HG03097 (cell line): ENCODE results near the gene ARID1A.
"Not testable (repeated sequence)": the region's sequence is repeated elsewhere in the genome, so short reads cannot be mapped to it uniquely, and the experiment has no call there.

Source experiments
- ATAC-seq: cut with Tn5 transposase; IDR thresholded peaks from one replicate; pipeline ENCODE4 v1.9.1; 2021; ENCODE audit not compliant: unreplicated experiment, low FRiP score

Gene ARID1A

DNA sequence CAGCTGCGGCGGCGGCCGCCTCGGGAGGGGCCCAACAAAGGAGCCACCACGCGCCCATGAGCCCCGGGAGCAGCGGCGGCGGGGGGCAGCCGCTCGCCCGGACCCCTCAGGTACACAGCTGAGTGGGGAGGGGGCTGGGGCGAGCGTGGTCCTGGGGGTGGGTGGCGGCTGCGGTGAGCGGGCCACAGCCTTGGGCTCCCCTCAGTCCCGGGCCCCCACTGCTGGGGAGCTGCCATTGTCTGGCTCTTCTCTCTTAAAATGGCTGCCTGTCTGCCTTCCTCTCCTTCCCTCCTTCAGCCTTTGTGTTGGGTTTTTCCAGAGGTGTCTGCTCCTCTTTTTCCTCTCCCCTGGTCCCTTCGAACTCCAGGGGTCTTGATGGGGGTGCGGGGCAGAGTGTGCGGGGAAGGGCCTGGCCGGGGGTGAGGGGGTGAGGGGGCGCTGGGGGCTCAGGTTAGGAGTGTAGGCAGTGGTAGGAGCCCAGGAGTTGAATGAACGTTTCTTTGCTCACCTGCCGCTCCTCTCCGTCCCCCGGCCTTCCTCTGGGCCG, 1.7 kb downstream of the ARID1A start:
- no peak for ATAC-seq

GRCh38 chr1:26697978-26698849, 2.4 kb downstream of the ARID1A start:
- no peak for ATAC-seq

- no peak for ATAC-seq
Observed at GRCh38 chr1:26700711-26701110, 4.9 kb downstream of the ARID1A start.

- ATAC-seq = no peak
Observed at GRCh38 chr1:26701266-26701994, 5.6 kb downstream of the ARID1A start.

GRCh38 chr1:26701995-26702679, 6.3 kb downstream of the ARID1A start:
- no peak for ATAC-seq

GRCh38 chr1:26702680-26703038, 6.8 kb downstream of the ARID1A start:
- no peak for ATAC-seq

DNA sequence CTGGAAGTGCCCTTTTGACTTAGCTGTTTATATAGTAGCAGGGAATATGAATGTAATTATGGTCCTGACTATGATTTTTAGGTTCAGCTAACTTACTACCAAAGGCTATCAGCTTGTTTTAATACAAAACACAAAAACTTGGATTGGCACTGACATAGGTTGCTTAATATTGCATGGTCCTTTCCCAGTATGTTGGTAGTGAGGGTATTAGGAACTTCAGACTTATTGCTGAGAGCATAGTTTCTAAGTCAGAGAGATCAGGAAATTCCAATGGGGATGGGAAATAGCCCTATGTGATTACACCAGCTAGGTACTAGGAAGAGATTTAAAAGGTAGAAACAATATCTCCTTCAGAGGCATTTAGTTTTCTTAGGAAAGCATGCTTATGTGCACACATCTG, 7.7 kb downstream of the ARID1A start:
- ATAC-seq = no peak

DNA sequence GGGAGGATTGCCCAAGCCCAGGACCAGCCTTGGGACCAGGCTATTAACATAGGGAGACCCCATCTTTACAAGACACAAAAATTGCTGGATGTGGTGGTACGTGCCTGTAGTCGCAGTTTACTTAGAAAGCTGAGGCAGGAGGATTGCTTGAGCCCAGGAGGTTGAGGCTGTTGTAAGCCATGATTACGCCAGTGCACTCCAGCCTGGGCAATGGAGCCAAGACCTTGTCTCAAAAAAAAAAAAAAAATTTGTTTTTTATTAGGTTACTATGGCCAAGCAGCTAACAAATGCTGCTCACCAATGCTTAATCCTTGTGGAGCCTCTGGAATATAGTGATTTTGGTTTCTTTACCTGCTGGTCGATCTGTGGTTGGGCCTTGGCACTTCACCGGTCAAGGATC, 8.8 kb downstream of the ARID1A start:
- ATAC-seq = no peak

DNA sequence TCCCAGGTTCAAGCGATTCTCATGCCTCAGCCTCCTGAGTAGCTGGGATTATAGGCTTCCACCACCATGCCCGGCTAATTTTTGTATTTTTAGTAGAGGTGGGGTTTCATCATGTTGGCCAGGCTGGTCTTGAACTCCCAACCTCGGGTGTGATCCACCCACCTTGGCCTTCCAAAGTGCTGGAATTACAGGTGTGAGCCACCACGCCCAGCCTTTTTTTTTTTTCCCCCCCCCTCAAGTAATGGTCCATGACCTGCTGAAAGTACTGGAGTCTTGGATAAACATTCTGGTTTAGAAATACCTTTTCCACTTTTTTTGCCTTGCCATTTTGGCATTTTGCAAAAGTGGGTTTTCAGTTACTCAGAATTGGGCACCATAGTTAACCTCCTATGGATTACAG, 9.4 kb downstream of the ARID1A start:
- not testable (repeated sequence) for ATAC-seq

DNA sequence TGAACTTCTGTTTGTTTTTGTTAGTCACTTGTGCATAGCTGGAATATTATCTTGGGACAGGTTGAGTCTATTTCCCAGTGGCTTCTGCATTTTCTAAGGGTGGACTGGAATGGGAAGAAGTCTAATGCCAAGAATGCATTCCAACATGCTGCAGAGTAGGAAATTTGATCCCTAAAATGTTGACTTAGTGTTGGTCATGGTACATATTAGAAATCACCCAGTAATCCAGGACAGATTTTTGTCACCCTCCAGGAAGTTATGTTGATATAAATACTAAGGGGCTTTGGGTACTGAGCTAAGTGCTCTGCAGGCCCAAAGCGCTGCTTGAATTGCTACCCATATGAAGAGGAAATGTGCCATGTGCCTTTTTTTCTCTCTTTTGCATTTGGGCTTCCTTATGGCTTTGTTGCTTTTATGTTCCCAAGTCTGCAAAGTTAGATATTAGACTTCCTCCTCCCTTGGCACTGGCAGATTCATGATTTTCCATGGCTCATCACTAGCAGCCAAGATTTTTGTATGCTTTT, 10.0 kb downstream of the ARID1A start:
- ATAC-seq = no peak

DNA sequence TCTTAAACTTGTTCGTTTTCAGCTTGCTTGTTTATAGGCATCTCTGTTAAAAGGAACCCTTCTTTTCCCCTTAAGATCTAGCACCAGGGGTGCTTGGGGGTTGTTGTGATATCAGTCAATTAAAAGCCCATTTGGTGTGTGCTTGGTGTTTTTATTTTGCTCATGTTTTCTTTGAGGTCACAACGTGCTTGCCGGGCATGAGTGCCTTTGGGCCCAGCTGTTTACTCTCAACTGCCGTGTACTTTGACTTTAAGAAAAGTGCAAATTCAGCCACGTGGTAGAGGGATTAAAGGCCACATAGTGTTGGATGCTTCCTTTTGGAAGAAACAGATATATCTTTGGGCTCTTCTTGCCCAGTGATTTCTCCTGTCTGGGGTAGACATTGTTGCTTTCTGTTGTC, 10.5 kb downstream of the ARID1A start:
- no peak for ATAC-seq

DNA sequence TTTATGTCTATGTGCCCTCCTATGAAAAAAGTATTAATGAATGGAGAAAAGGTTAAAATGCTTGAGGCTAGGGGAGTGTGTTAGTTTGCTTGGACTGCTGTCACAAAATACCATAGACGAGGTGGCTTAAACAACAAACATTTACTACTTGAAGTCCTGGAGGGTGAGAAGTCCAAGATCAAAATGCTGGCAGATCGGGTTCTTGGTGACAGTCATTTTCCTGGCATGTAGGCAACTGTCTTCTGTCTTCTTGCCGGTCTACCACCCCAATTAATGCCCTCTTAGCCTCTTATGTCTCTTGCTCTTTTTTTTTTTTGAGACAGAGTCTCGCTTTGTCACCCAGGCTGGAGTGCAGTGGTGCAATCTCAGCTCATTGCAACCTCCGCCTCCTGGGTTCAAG, 15.0 kb downstream of the ARID1A start:
- ATAC-seq = no peak

DNA sequence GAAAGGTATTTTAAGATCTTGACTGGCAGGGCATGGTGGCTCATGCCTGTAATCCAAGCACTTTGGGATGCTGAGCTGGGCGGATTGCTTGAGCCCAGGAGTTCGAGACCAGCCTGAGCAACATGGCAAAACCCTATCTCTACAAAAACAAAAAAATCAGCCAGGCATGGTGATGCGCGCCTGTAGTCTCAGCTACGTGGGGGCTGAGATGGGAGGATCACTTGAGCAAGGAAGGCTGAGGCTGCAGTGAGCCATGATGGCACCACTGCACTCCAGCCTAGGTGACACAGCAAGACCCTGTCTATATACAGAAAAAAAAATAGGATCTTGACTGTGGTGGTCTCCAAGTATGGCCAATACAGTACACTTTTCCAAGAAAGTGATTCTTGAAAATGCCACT, 16.0 kb downstream of the ARID1A start:
- no peak for ATAC-seq

- ATAC-seq = no peak
Observed at GRCh38 chr1:26717017-26717491, 21.2 kb downstream of the ARID1A start.

GRCh38 chr1:26719205-26719604, 23.4 kb downstream of the ARID1A start:
- no peak for ATAC-seq

DNA sequence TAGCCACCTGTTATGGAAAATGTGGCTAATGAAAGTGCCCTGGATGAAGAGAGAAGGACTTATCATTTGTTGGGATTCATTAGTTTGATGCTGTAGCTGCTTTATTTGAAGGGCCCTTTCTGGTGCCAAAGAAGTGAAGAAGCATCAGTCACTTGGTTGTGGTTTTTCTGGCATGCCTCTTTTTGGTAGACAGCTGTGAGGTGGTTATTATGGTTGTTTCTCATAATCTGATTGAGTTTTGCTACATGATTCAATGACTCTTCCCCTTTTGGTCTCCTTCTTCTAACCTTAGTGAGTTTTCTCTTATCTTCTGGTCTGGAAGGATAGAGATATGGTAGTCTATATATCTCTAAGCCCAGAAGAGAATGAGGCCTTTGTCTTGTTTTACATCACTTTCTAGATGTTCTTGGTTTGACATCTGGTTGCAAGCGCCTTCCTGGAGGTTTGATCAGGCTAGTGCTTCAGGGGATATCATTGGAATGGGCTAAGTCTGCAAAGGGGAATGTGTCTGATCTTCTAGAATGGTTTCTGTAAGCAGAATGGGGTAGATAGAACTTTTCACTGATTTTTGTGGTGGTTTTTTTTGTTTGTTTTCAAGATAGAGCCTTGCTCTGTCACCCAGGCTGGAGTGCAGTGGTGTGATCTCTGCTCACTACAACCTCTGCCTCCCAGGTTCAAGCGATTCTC, 26.0 kb downstream of the ARID1A start:
- ATAC-seq = no peak

GRCh38 chr1:26723013-26723991, 27.5 kb downstream of the ARID1A start:
- no peak for ATAC-seq

DNA sequence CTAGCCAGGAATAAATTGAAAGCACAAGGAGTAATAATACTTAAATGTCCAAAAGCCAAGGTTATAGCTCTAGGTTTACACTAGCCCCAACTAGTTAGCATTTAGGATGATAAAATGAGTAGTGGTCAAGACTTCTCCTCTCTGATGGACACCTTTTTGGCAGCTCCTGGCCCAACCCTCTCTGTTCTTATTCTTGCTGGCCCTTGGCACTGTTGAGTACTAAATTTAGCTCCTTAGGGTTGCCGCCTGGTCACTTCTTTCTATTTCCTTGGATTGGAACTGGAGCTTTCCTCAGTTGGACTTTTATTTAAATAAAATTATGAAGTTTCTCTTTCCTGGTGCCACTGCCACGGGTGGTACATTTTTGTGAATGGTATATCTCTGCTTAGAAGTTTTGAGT, 28.3 kb downstream of the ARID1A start:
- ATAC-seq = no peak

- ATAC-seq = no peak
Observed at GRCh38 chr1:26724926-26725325, 29.1 kb downstream of the ARID1A start.
